ENCODE measurements around the gene C12orf76. TPM values are rescaled to one million over a fixed set of nuclear protein-coding genes. Genes with fewer than 3 reads are reported as not detected.
"Not testable (repeated sequence)": the region's sequence is repeated elsewhere in the genome, so short reads cannot be mapped to it uniquely, and the experiment has no call there.

Gene C12orf76
- total RNA-seq, 4 donors from 2014 or later: 7.9 to 16.2 (median 10.6) TPM

DNA sequence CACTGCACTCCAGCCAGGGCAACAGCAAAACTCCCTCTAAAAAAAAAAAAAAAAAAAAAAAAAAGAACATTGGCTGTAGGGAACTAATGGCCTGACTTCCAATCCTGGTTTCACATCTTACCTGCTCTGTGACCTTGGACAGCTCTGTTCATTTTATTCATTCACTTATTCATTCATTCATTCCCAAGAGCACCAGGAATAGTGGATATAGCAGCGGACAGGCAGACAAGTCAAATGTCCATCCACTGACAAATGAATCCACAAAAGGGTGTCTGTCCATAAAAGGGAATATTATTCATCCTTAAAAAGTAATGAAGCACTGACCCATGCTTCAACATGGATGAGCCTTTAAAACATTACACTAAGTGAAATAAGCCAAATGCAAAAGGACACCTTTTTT is 27.6 kb upstream of the C12orf76 start:
- peaks cover 13% of the 10 kb centered on the region for H3K4me1 ChIP-seq
- H3K9me3 ChIP-seq: no peaks in the 10 kb centered on the region
- DNase-seq (ENCODE audit: low spot score in 2 of 2): no peak
- no peak overlapping the region for H3K27ac ChIP-seq
- 100% methylated on average over 1 of the region's 1 CpG for WGBS
- no peak overlapping the region for H3K4me3 ChIP-seq
- no peaks in the 10 kb centered on the region for H3K27me3 ChIP-seq
- H3K36me3 ChIP-seq: no peaks in the 10 kb centered on the region
- TF ChIP-seq EP300 (IDR thresholded peaks at IDR 0.05) (no peak), CTCF (IDR thresholded peaks at IDR 0.05) (no peak), POLR2A (IDR thresholded peaks at IDR 0.05) (no peak), POLR2AphosphoS5 (IDR thresholded peaks at IDR 0.05) (no peak)

- Histone ChIP-seq H3K36me3 (no peaks in the 10 kb centered on the region), H3K4me1 (peaks cover 13% of the 10 kb centered on the region), H3K27me3 (no peaks in the 10 kb centered on the region), H3K27ac (no peak overlapping the region), H3K9me3 (no peaks in the 10 kb centered on the region), H3K4me3 (no peak overlapping the region)
- no peak for TF ChIP-seq POLR2AphosphoS5 (IDR thresholded peaks at IDR 0.05)
- TF ChIP-seq EP300 (IDR thresholded peaks at IDR 0.05): no peak
- TF ChIP-seq CTCF (IDR thresholded peaks at IDR 0.05): no peak
- no peak for TF ChIP-seq POLR2A (IDR thresholded peaks at IDR 0.05)
- DNase-seq (ENCODE audit: low spot score in 2 of 2): no peak
- 80% methylated on average over 5 of the region's 5 CpGs for WGBS
These were observed 25.8 kb upstream of the C12orf76 start for GRCh38 chr12:110074089-110074488.

DNA sequence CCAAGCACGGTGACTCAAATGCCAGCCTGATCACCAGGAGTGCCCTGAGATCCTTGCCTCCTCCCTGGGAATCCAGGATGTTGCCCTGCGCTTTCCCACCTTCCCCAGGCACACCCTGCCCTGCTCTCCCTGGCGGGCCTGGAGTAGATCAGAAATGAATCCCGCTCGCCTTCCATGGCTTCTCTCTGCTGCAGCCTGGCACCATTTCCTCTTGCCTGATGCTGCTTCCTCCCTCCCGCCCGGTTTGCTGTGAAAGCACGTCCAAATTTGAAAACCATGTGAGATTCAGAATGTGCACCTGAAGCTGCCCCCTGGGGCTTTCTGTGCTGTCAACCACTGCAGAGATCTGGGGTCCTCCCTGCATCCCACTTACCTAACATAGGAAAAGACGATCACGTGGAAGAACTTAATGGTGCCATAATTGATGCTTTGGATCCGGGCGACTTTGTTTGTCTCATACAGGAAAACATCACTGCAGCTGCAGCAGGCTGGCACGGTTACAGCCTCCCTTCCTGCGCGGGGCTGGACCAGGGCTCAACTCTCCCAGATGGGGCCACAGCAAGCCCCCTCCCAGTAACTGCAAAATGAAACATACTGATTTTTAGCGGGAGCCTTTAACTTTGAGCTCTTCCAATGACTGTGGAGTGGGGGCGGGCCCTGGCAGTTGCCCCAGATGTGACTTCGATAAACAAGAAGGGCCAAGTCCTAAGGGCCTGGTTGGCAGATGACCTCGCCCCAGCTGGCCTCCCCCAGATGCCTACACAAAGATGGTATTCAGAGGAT is 24.9 kb upstream of the C12orf76 start:
- Histone ChIP-seq H3K36me3 (no peaks in the 10 kb centered on the region), H3K27me3 (no peaks in the 10 kb centered on the region), H3K4me3 (peak overlapping the region; percentile 45), H3K4me1 (peaks cover 13% of the 10 kb centered on the region), H3K9me3 (no peaks in the 10 kb centered on the region), H3K27ac (no peak overlapping the region)
- no peak for TF ChIP-seq CTCF (IDR thresholded peaks at IDR 0.05)
- TF ChIP-seq POLR2AphosphoS5 (IDR thresholded peaks at IDR 0.05): no peak
- no peak for TF ChIP-seq EP300 (IDR thresholded peaks at IDR 0.05)
- TF ChIP-seq POLR2A (IDR thresholded peaks at IDR 0.05): no peak
- no peak for DNase-seq (ENCODE audit: low spot score in 2 of 2)
- whole genome bisulfite sequencing: 15% methylated on average over 19 of the region's 19 CpGs

- H3K4me1 ChIP-seq: peaks cover 13% of the 10 kb centered on the region
- peak overlapping the region; percentile 45 for H3K4me3 ChIP-seq
- not testable (repeated sequence) for H3K36me3 ChIP-seq; H3K27me3 ChIP-seq; H3K27ac ChIP-seq; DNase-seq (ENCODE audit: low spot score in 2 of 2); H3K9me3 ChIP-seq
- WGBS: 55% methylated on average over 9 of the region's 9 CpGs
These were observed 24.3 kb upstream of the C12orf76 start for GRCh38 chr12:110072636-110073035.

DNA sequence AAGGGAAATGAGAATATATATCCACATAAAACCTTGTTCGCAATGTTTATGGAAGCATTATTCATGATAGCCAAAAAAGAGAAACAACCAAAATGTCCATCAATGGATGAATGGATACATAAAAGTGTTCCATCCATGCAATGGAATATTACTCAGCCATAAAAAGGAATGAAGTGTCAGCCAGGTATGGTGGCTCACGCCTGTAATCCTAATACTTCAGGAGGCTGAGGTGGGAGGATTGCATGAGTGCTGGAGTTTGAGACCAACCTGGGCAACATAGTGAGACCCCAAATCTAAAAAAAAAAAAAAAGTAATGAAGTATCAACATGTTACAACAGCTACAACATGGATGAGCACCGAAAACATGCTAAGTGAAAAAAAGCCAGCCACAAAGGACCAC is 23.6 kb upstream of the C12orf76 start:
- no peak overlapping the region for H3K27ac ChIP-seq
- no peaks in the 10 kb centered on the region for H3K36me3 ChIP-seq
- WGBS: 95% methylated on average over 3 of the region's 3 CpGs
- no peak overlapping the region for H3K4me3 ChIP-seq
- DNase-seq (ENCODE audit: low spot score in 2 of 2): no peak
- H3K27me3 ChIP-seq: no peaks in the 10 kb centered on the region
- H3K4me1 ChIP-seq: peaks cover 13% of the 10 kb centered on the region
- no peaks in the 10 kb centered on the region for H3K9me3 ChIP-seq
- TF ChIP-seq CTCF (IDR thresholded peaks at IDR 0.05) (no peak), POLR2AphosphoS5 (IDR thresholded peaks at IDR 0.05) (no peak), EP300 (IDR thresholded peaks at IDR 0.05) (no peak), POLR2A (IDR thresholded peaks at IDR 0.05) (no peak)

- no peak for DNase-seq (ENCODE audit: low spot score in 2 of 2)
- H3K9me3 ChIP-seq: no peaks in the 10 kb centered on the region
- H3K27me3 ChIP-seq: no peaks in the 10 kb centered on the region
- H3K36me3 ChIP-seq: no peaks in the 10 kb centered on the region
- no peak overlapping the region for H3K4me3 ChIP-seq
- TF ChIP-seq POLR2A (IDR thresholded peaks at IDR 0.05): no peak
- TF ChIP-seq EP300 (IDR thresholded peaks at IDR 0.05): no peak
- no peak for TF ChIP-seq POLR2AphosphoS5 (IDR thresholded peaks at IDR 0.05)
- no peak for TF ChIP-seq CTCF (IDR thresholded peaks at IDR 0.05)
- peaks cover 13% of the 10 kb centered on the region for H3K4me1 ChIP-seq
- no peak overlapping the region for H3K27ac ChIP-seq
These were observed 23.2 kb upstream of the C12orf76 start for GRCh38 chr12:110071504-110071903.

Data from suprapubic skin (tissue), 4 donors.